NCI-H446 (cell line): ENCODE measurements around the gene DMRTB1.
"Not testable (repeated sequence)": the region's sequence is repeated elsewhere in the genome, so short reads cannot be mapped to it uniquely, and the experiment has no call there.

Source experiments
- DNase-seq, 2 experiments: peaks; one replicate each; lab custom pipeline; 2025; lab: John Stamatoyannopoulos, UW

Gene DMRTB1

GRCh38 chr1:53459321-53460175 is at the start of gene DMRTB1:
Gene DMRTB1 (plus strand): TSS chr1:53459399. CDS start chr1:53459454, 55 bp downstream.
- DNase-seq, result no peak

GRCh38 chr1:53409695-53410094 is 49.5 kb upstream of the DMRTB1 start:
- no peak for DNase-seq

GRCh38 chr1:53410100-53410541 is 49.1 kb upstream of the DMRTB1 start:
- DNase-seq, result no peak

GRCh38 chr1:53410701-53411100 is 48.5 kb upstream of the DMRTB1 start:
- no peak for DNase-seq

- DNase-seq, result no peak
These were observed 47.6 kb upstream of the DMRTB1 start for GRCh38 chr1:53411541-53412152.

- DNase-seq, result no peak
These were observed 46.7 kb upstream of the DMRTB1 start for GRCh38 chr1:53412285-53413174.

- no peak for DNase-seq
These were observed 45.8 kb upstream of the DMRTB1 start for GRCh38 chr1:53413175-53414001.

GRCh38 chr1:53414632-53415031 is 44.6 kb upstream of the DMRTB1 start:
- no peak for DNase-seq

GRCh38 chr1:53415432-53415831 is 43.8 kb upstream of the DMRTB1 start:
- DNase-seq, result no peak

- DNase-seq, result peak in 1 of 2 experiments; percentile 11
These were observed 42.9 kb upstream of the DMRTB1 start for GRCh38 chr1:53416269-53416813.

- no peak for DNase-seq
These were observed 42.1 kb upstream of the DMRTB1 start for GRCh38 chr1:53417074-53417511.

GRCh38 chr1:53419034-53419433 is 40.2 kb upstream of the DMRTB1 start:
- DNase-seq, result peak in 1 of 2 experiments; percentile 11

- no peak for DNase-seq
These were observed 38.9 kb upstream of the DMRTB1 start for GRCh38 chr1:53420341-53420740.

GRCh38 chr1:53421208-53421607 is 38.0 kb upstream of the DMRTB1 start:
- DNase-seq, result no peak

- DNase-seq, result peak in 1 of 2 experiments; percentile 21
These were observed 28.9 kb upstream of the DMRTB1 start for GRCh38 chr1:53430261-53430660.

- no peak for DNase-seq
These were observed 28.4 kb upstream of the DMRTB1 start for GRCh38 chr1:53430779-53431178.

- DNase-seq, result no peak
These were observed 28.0 kb upstream of the DMRTB1 start for GRCh38 chr1:53431244-53431643.

GRCh38 chr1:53431805-53432565 is 27.2 kb upstream of the DMRTB1 start:
- DNase-seq, result no peak

- DNase-seq, result no peak
These were observed 26.6 kb upstream of the DMRTB1 start for GRCh38 chr1:53432611-53433010.

- not testable (repeated sequence) for DNase-seq
These were observed 24.7 kb upstream of the DMRTB1 start for GRCh38 chr1:53434405-53435007.
